ENCODE results near the gene RTN4RL1. TPM values are rescaled to one million over a fixed set of nuclear protein-coding genes. Genes with fewer than 3 reads are reported as not detected.

Gene RTN4RL1
- total RNA-seq, 1 experiment from 2014 or later, result 0.80 TPM

- no TSS peak for BruUV-seq (replicated peaks)
These were observed 32.8 kb upstream of the RTN4RL1 start for GRCh38 chr17:2057760-2058585.

GRCh38 chr17:2057175-2057759 is 32.1 kb upstream of the RTN4RL1 start:
- ATAC-seq, result no peak
- Histone ChIP-seq H3K4me3 (ENCODE audit: low read depth in 2 of 2, low read length in 2 of 2) (no peak overlapping the region), H3K27ac (ENCODE audit: low read length) (no peak overlapping the region), H3K27me3 (ENCODE audit: control insufficient read depth, insufficient read depth, low read length) (no peaks in the 10 kb centered on the region), H3K36me3 (ENCODE audit: control insufficient read depth, insufficient read depth, low read length) (no peaks in the 10 kb centered on the region), H3K9me3 (ENCODE audit: control insufficient read depth, insufficient read depth, low read depth, low read length) (no peaks in the 10 kb centered on the region), H3K4me1 (ENCODE audit: control insufficient read depth, insufficient read depth, low read length) (no peaks in the 10 kb centered on the region)
- no peak for TF ChIP-seq REST (IDR thresholded peaks at IDR 0.05; ENCODE audit: insufficient read depth in 1 of 2, low read depth in 2 of 2, low read length in 1 of 2)
- no peak for TF ChIP-seq TCF7L2 (IDR thresholded peaks at IDR 0.05; ENCODE audit: low read depth, low read length)
- BruUV-seq (replicated peaks), result no TSS peak
- DNase-seq (ENCODE audit: low read depth, low spot score), result no peak
- intact Hi-C loops (cut with micrococcal nuclease; ENCODE audit: unreplicated experiment) (no loop called here), in situ Hi-C loops (cut with HindIII; ENCODE audit: low pct_unique_long_range_greater_than_20kb, low sequenced_read_pairs) (no loop called here)
- POLR2A ChIA-PET, result no interaction called here
- CTCF ChIA-PET, result no interaction called here

More at GRCh38 chr17:2057760-2058585, 32.8 kb upstream of the RTN4RL1 start:
- Histone ChIP-seq H3K4me3 (ENCODE audit: low read depth in 2 of 2, low read length in 2 of 2) (no peak overlapping the region), H3K36me3 (ENCODE audit: control insufficient read depth, insufficient read depth, low read length) (no peaks in the 10 kb centered on the region), H3K4me1 (ENCODE audit: control insufficient read depth, insufficient read depth, low read length) (no peaks in the 10 kb centered on the region), H3K9me3 (ENCODE audit: control insufficient read depth, insufficient read depth, low read depth, low read length) (no peaks in the 10 kb centered on the region), H3K27me3 (ENCODE audit: control insufficient read depth, insufficient read depth, low read length) (no peaks in the 10 kb centered on the region), H3K27ac (ENCODE audit: low read length) (no peak overlapping the region)
- ChIA-PET CTCF (interaction anchor here (0.6 to 0.8 kb wide), 2 partner anchors 187 to 210 kb away, joined by 3 read pairs; no protein-coding TSS in a partner anchor), POLR2A (no interaction called here)
- intact Hi-C loops (cut with micrococcal nuclease; ENCODE audit: unreplicated experiment), result no loop called here
- in situ Hi-C loops (cut with HindIII; ENCODE audit: low pct_unique_long_range_greater_than_20kb, low sequenced_read_pairs), result no loop called here
- TF ChIP-seq REST (IDR thresholded peaks at IDR 0.05; ENCODE audit: insufficient read depth in 1 of 2, low read depth in 2 of 2, low read length in 1 of 2) (no peak), TCF7L2 (IDR thresholded peaks at IDR 0.05; ENCODE audit: low read depth, low read length) (no peak), CTCF (IDR thresholded peaks at IDR 0.05) (no peak), SIN3A (IDR thresholded peaks at IDR 0.05; ENCODE audit: borderline replicate concordance, insufficient read depth, low read depth, low read length) (no peak)
- ATAC-seq (no peak), DNase-seq (ENCODE audit: low read depth, low spot score) (no peak)

Data from Panc1 (cell line).